GM12878 (cell line): ENCODE data around the gene HNRNPA0.

Experiments used
- EED ChIP-seq: sonication (generic); IDR thresholded peaks from 2 replicates; pipeline ENCODE4 v1.6.1; 2016; ENCODE audit warnings: antibody characterized with exemption, low read depth
- MTA3 ChIP-seq: IDR thresholded peaks from 2 replicates; pipeline ENCODE4 v1.6.1; 2012; ENCODE audit warnings: low read length, inconsistent platforms, borderline replicate concordance

DNA sequence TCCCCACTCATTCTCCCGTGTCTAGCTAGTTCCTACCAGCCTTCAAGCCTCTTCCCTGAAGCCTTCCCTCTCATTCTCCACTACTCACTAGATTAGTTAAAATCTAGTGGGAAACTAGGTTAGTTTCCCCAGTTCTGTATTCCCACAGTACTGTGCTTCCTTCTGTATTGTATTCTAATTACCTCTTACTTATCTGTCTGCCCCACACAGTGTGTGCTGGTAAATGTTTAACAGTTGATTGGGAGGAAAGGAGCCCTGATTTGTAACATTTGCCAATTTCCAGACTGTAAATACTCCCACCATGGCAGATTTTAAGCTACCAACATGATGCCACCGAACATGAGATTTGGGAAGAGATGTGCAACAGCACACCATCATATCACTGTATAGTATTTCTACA, 26.5 kb downstream of the HNRNPA0 start:
- TF ChIP-seq EED = no peak
- TF ChIP-seq MTA3 = no peak
